Stimulated activated CD8-positive, alpha-beta memory T cell treated with anti-CD3 and anti-CD28 coated beads, Interleukin-15, amount 100 ng/mL, for 48 hours (primary cell): Measurements from ENCODE around the gene DACT2.
"Not testable (repeated sequence)": the region's sequence is repeated elsewhere in the genome, so short reads cannot be mapped to it uniquely, and the experiment has no call there.

Source experiments
- DNase-seq, 2 donors: peaks; one replicate each; pipeline ENCODE4 v3.0.0-alpha.2; 2020; ENCODE audit warnings: low read depth in 2 of 2

DACT2 gene

GRCh38 chr6:168319279-168320111 lies at the start of gene DACT2:
Gene DACT2 (minus strand): TSS chr6:168319777. CDS start chr6:168319633, 144 bp downstream.
- no peak for DNase-seq

- no peak for DNase-seq
Observed at GRCh38 chr6:168368936-168369335, 49.4 kb upstream of the DACT2 start.

- no peak for DNase-seq
Observed at GRCh38 chr6:168368066-168368820, 48.7 kb upstream of the DACT2 start.

GRCh38 chr6:168367285-168367751 lies 47.7 kb upstream of the DACT2 start:
- DNase-seq = no peak

- no peak for DNase-seq
Observed at GRCh38 chr6:168366473-168366872, 46.9 kb upstream of the DACT2 start.

GRCh38 chr6:168365422-168366165 lies 46.0 kb upstream of the DACT2 start:
- no peak for DNase-seq

- DNase-seq = no peak
Observed at GRCh38 chr6:168364793-168365421, 45.3 kb upstream of the DACT2 start.

- DNase-seq = no peak
Observed at GRCh38 chr6:168363811-168364792, 44.5 kb upstream of the DACT2 start.

- no peak for DNase-seq
Observed at GRCh38 chr6:168363302-168363701, 43.7 kb upstream of the DACT2 start.

- no peak for DNase-seq
Observed at GRCh38 chr6:168362276-168362990, 42.9 kb upstream of the DACT2 start.

- DNase-seq = no peak
Observed at GRCh38 chr6:168361766-168362165, 42.2 kb upstream of the DACT2 start.

- no peak for DNase-seq
Observed at GRCh38 chr6:168359794-168360193, 40.2 kb upstream of the DACT2 start.

GRCh38 chr6:168358842-168359420 lies 39.4 kb upstream of the DACT2 start:
- no peak for DNase-seq

- DNase-seq = not testable (repeated sequence)
Observed at GRCh38 chr6:168356872-168357271, 37.3 kb upstream of the DACT2 start.

- peak; percentile 12 to 14 for DNase-seq
Observed at GRCh38 chr6:168355716-168356522, 36.3 kb upstream of the DACT2 start.

GRCh38 chr6:168354338-168354737 lies 34.8 kb upstream of the DACT2 start:
- no peak for DNase-seq

GRCh38 chr6:168353041-168353440 lies 33.5 kb upstream of the DACT2 start:
- DNase-seq = no peak

- no peak for DNase-seq
Observed at GRCh38 chr6:168352096-168352495, 32.5 kb upstream of the DACT2 start.
